A549 (cell line): ENCODE results near the gene FHIT. TPM values are rescaled to one million over a fixed set of nuclear protein-coding genes. Genes with fewer than 3 reads are reported as not detected.

Experiments used
- ATAC-seq, 2 experiments: fragments of 200-7000 bp in 1 of 2; fragments of >200 bp in 1 of 2; cut with Nextera tagmentation in 1 of 2; cut with Tn5 transposase in 1 of 2; 3 replicates each; pipeline versions ENCODE4 v1.8.0 to v1.9.1; 2018 to 2020; ENCODE audit warnings: mild to moderate bottlenecking in 1 of 2, moderate library complexity in 1 of 2
- CTCF ChIA-PET: fragments of 300-600 bp; sonication (Branson Sonifier 250); formaldehyde crosslinking; extraction: SDS; loops from one replicate; lab custom pipeline; 2021; ENCODE audit warnings: antibody characterized with exemption, inconsistent platforms; lab: Yijun Ruan, JAX
- POLR2A ChIA-PET: fragments of 350-600 bp; formaldehyde crosslinking; extraction: SDS; loops from one replicate; lab custom pipeline; 2021; ENCODE audit warnings: antibody characterized with exemption, inconsistent platforms; lab: Yijun Ruan, JAX
- DNase-seq, 2 experiments: peaks; one replicate each; pipeline versions ENCODE4 v3.0.0 to v3.0.0-alpha.2; 2011 to 2016; ENCODE audit warnings: low read depth in 1 of 2, low spot score in 1 of 2
- FAIRE-seq: peaks from 2 replicates; lab custom pipeline; 2011; peaks lifted over from hg19 to GRCh38; lab: Jason Lieb, UNC
- H3K27ac ChIP-seq, 2 experiments: fragments of >200 bp; sonication (Bioruptor Twin); formaldehyde crosslinking; 3 replicates each; pipeline ENCODE4 v1.5.1; 2016 to 2017
- H3K4me1 ChIP-seq: fragments of >200 bp; sonication (Bioruptor Twin); formaldehyde crosslinking; 3 replicates; pipeline ENCODE4 v1.6.1; 2016
- H3K4me2 ChIP-seq: fragments of >200 bp; sonication (Bioruptor Twin); formaldehyde crosslinking; 3 replicates; pipeline ENCODE4 v1.6.1; 2016
- H3K4me3 ChIP-seq: fragments of >200 bp; sonication (Bioruptor Twin); formaldehyde crosslinking; 3 replicates; pipeline ENCODE4 v1.5.1; 2016
- H3K9me3 ChIP-seq: fragments of >200 bp; sonication (Bioruptor Twin); formaldehyde crosslinking; 3 replicates; pipeline ENCODE4 v1.6.1; 2016
- BHLHE40 ChIP-seq: IDR thresholded peaks from 2 replicates; pipeline ENCODE4 v1.6.1; 2012; ENCODE audit warnings: low read depth, low read length, inconsistent platforms
- CBX2 ChIP-seq: fragments of 200-600 bp; sonication (generic); IDR thresholded peaks from 2 replicates; pipeline ENCODE4 v1.6.1; 2016; ENCODE audit warnings: low read depth, mild to moderate bottlenecking, borderline replicate concordance
- CEBPB ChIP-seq, 2 experiments: fragments of >200 bp in 1 of 2; sonication (Bioruptor Twin) in 1 of 2; formaldehyde crosslinking in 1 of 2; IDR thresholded peaks; 2 replicates each; pipeline ENCODE4 v1.6.1; 2012 to 2016
- CHD4 ChIP-seq: fragments of 200-600 bp; sonication (generic); IDR thresholded peaks from 2 replicates; pipeline ENCODE4 v1.6.1; 2016; ENCODE audit warnings: antibody characterized with exemption, mild to moderate bottlenecking, borderline replicate concordance
- EHF ChIP-seq: fragments of 250-450 bp; sonication (Bioruptor Pico); IDR thresholded peaks from 2 replicates; pipeline ENCODE4 v1.5.0; 2020; ENCODE audit warnings: mild to moderate bottlenecking
- EHMT2 ChIP-seq: fragments of 200-600 bp; sonication (generic); IDR thresholded peaks from 2 replicates; pipeline ENCODE4 v1.6.1; 2016; ENCODE audit warnings: antibody characterized with exemption, low read depth, mild to moderate bottlenecking, moderate library complexity
- EP300 ChIP-seq, 2 experiments: fragments of >200 bp; sonication (Bioruptor Twin); formaldehyde crosslinking; IDR thresholded peaks; 2 replicates in 1 of 2; 3 replicates in 1 of 2; pipeline ENCODE4 v1.6.1; 2016 to 2017
- ESRRA ChIP-seq: fragments of 150-350 bp; IDR thresholded peaks from 2 replicates; pipeline ENCODE4 v1.6.1; 2014; ENCODE audit warnings: mild to moderate bottlenecking, low read length, borderline replicate concordance
- FOSB ChIP-seq: fragments of 250-450 bp; sonication (Bioruptor Pico); IDR thresholded peaks from 2 replicates; pipeline ENCODE4 v1.5.0; 2020; ENCODE audit warnings: mild to moderate bottlenecking, moderate library complexity
- FOXS1 ChIP-seq: fragments of 250-450 bp; sonication (Bioruptor Pico); IDR thresholded peaks from 2 replicates; pipeline ENCODE4 v1.5.0; 2020; ENCODE audit warnings: mild to moderate bottlenecking, moderate library complexity
- GATA3 ChIP-seq: IDR thresholded peaks from 2 replicates; pipeline ENCODE4 v1.6.1; 2012; ENCODE audit warnings: borderline replicate concordance
- HDAC2 ChIP-seq: fragments of 200-600 bp; sonication (generic); IDR thresholded peaks from 2 replicates; pipeline ENCODE4 v1.6.1; 2016
- HES2 ChIP-seq: fragments of >200 bp; sonication (Bioruptor Twin); formaldehyde crosslinking; IDR thresholded peaks from 2 replicates; pipeline ENCODE4 v1.6.1; 2016
- HMGXB4 ChIP-seq: fragments of 250-450 bp; sonication (Bioruptor Pico); IDR thresholded peaks from 2 replicates; pipeline ENCODE4 v1.5.0; 2021; ENCODE audit warnings: mild to moderate bottlenecking, moderate library complexity, borderline replicate concordance
- HOXB13 ChIP-seq: fragments of 250-450 bp; sonication (Bioruptor Pico); IDR thresholded peaks from 2 replicates; pipeline ENCODE4 v1.5.0; 2020; ENCODE audit warnings: low read depth, mild to moderate bottlenecking, moderate library complexity
- JUNB ChIP-seq: fragments of >200 bp; sonication (Bioruptor Twin); formaldehyde crosslinking; IDR thresholded peaks from 2 replicates; pipeline ENCODE4 v1.6.1; 2016
- KDM1A ChIP-seq: fragments of 200-600 bp; sonication (generic); IDR thresholded peaks from 2 replicates; pipeline ENCODE4 v1.6.1; 2016; ENCODE audit warnings: low read depth, mild to moderate bottlenecking
- MAFK ChIP-seq: fragments of 450-650 bp; IDR thresholded peaks from 2 replicates; pipeline ENCODE4 v1.6.1; 2014; ENCODE audit not compliant: partially characterized antibody
- MYC ChIP-seq: IDR thresholded peaks from 2 replicates; pipeline ENCODE4 v1.6.1; 2012; ENCODE audit warnings: mild to moderate bottlenecking, inconsistent platforms, low read length, improper control_type of control experiment, borderline replicate concordance
- NPAS2 ChIP-seq: fragments of 250-450 bp; sonication (Bioruptor Pico); IDR thresholded peaks from 2 replicates; pipeline ENCODE4 v1.8.0; 2022; ENCODE audit warnings: mild to moderate bottlenecking, moderate library complexity, borderline replicate concordance
- POLR2A ChIP-seq: IDR thresholded peaks from 2 replicates; pipeline ENCODE4 v1.6.1; 2012; ENCODE audit warnings: mild to moderate bottlenecking, low read length
- RAD21 ChIP-seq, 2 experiments: fragments of >200 bp in 1 of 2; sonication (Bioruptor Twin) in 1 of 2; formaldehyde crosslinking in 1 of 2; IDR thresholded peaks in 1 of 2; conservative IDR thresholded peaks in 1 of 2; 2 replicates in 1 of 2; 3 replicates in 1 of 2; pipeline ENCODE4 v1.6.1; 2012 to 2018; ENCODE audit warnings: inconsistent platforms in 1 of 2
- RFX5 ChIP-seq: fragments of 450-650 bp; IDR thresholded peaks from 2 replicates; pipeline ENCODE4 v1.7.1; 2014; ENCODE audit warnings: antibody characterized with exemption, mild to moderate bottlenecking, moderate library complexity
- RNF2 ChIP-seq: fragments of 200-600 bp; sonication (generic); IDR thresholded peaks from 2 replicates; pipeline ENCODE4 v1.6.1; 2016; ENCODE audit warnings: low read depth, mild to moderate bottlenecking, antibody characterized with exemption, moderate library complexity, borderline replicate concordance
- SMC3 ChIP-seq: fragments of >200 bp; sonication (Bioruptor Twin); formaldehyde crosslinking; IDR thresholded peaks from 3 replicates; pipeline ENCODE4 v1.6.1; 2018; ENCODE audit warnings: inconsistent platforms
- SREBF2 ChIP-seq: fragments of 450-650 bp; IDR thresholded peaks from 2 replicates; pipeline ENCODE4 v1.6.1; 2014; ENCODE audit warnings: mild to moderate bottlenecking, moderate library complexity
- TP53 ChIP-seq: fragments of 250-450 bp; sonication (Bioruptor Pico); IDR thresholded peaks from 2 replicates; pipeline ENCODE4 v1.5.0; 2021; ENCODE audit warnings: mild to moderate bottlenecking, moderate library complexity
- ZFP36 ChIP-seq: fragments of 450-650 bp; IDR thresholded peaks from 2 replicates; pipeline ENCODE4 v1.6.1; 2014; ENCODE audit warnings: borderline replicate concordance; ENCODE audit not compliant: partially characterized antibody
- ZNF302 ChIP-seq: fragments of 250-450 bp; sonication (Bioruptor Pico); IDR thresholded peaks from 2 replicates; pipeline ENCODE4 v1.9.0; 2021; ENCODE audit warnings: inconsistent platforms, mild to moderate bottlenecking, moderate library complexity
- WGBS: methylation state at CpG from one replicate; pipeline ENCODE4 v1.1.6; 2017; ENCODE audit errors: missing lambda C conversion rate; 5-methylcytosine and 5-hydroxymethylcytosine counted together
- polyA plus RNA-seq, 4 experiments: library from polyadenylated mRNA; depleted of rRNA in 3 of 4; stranded (reverse); fragments of >200 nt; fragmentation: RNase III in 1 of 4; extraction: RNeasy Plus Mini Kit Qiagen cat#74134 plus additional on column Dnase treatment in 1 of 4; gene quantifications; 2 replicates in 3 of 4; 3 replicates in 1 of 4; pipeline ENCODE4 v1.2.3, GENCODE V29; 2011 to 2017
- TF ChIP-seq, protein P1 (sequence below): IDR thresholded peaks from 2 replicates; pipeline ENCODE4 v1.6.1; 2012
- TF ChIP-seq, protein P2 (sequence below): fragments of 150-350 bp; IDR thresholded peaks from 2 replicates; pipeline ENCODE4 v1.6.1; 2014; ENCODE audit warnings: low read depth, mild to moderate bottlenecking, low read length
- TF ChIP-seq, protein P3 (sequence below): fragments of 450-650 bp; IDR thresholded peaks from 2 replicates; pipeline ENCODE4 v1.6.1; 2014; ENCODE audit warnings: antibody characterized with exemption

The FHIT gene
- polyA plus RNA-seq, 2 of the 4 experiments (the other 2 are of a cell fraction): 0.76 to 0.92 TPM

- TF ChIP-seq TP53 (CRISPR knock-in tag): no peak
- TF ChIP-seq EHF (CRISPR knock-in tag): no peak
- no peak for TF ChIP-seq RNF2
- no peak for TF ChIP-seq ZNF302 (CRISPR knock-in tag)
- TF ChIP-seq ZFP36: no peak
- TF ChIP-seq SREBF2: no peak
- no peak for TF ChIP-seq HMGXB4 (CRISPR knock-in tag)
- TF ChIP-seq HOXB13: no peak
- no peak for TF ChIP-seq NPAS2 (CRISPR knock-in tag)
- no peak for TF ChIP-seq FOXS1
- no peak for TF ChIP-seq EP300 (IDR thresholded peaks at IDR 0.05)
- no peak for TF ChIP-seq MAFK
- no peak for TF ChIP-seq KDM1A
- TF ChIP-seq CEBPB (IDR thresholded peaks at IDR 0.05): no peak
- no peak for TF ChIP-seq HDAC2
- TF ChIP-seq RAD21 (conservative IDR thresholded peaks at IDR 0.05 in 1 of 2, IDR thresholded peaks at IDR 0.05 in 1 of 2): no peak
- TF ChIP-seq, all 56 proteins: peak for 0
- POLR2A ChIA-PET: no interaction called here
- Histone ChIP-seq H3K4me3 (no peak overlapping the region), H3K9me3 (no peaks in the 10 kb centered on the region), H3K27ac (no peak overlapping the region), H3K4me1 (no peaks in the 10 kb centered on the region), H3K4me2 (no peak overlapping the region)
- WGBS: 6% methylated on average over 1 of the region's 1 CpG
- no peak for FAIRE-seq
- ATAC-seq: no peak
- CTCF ChIA-PET: no interaction called here
- no peak for DNase-seq
Observed at GRCh38 chr3:60290122-60290492, 961.1 kb downstream of the FHIT start.

DNA sequence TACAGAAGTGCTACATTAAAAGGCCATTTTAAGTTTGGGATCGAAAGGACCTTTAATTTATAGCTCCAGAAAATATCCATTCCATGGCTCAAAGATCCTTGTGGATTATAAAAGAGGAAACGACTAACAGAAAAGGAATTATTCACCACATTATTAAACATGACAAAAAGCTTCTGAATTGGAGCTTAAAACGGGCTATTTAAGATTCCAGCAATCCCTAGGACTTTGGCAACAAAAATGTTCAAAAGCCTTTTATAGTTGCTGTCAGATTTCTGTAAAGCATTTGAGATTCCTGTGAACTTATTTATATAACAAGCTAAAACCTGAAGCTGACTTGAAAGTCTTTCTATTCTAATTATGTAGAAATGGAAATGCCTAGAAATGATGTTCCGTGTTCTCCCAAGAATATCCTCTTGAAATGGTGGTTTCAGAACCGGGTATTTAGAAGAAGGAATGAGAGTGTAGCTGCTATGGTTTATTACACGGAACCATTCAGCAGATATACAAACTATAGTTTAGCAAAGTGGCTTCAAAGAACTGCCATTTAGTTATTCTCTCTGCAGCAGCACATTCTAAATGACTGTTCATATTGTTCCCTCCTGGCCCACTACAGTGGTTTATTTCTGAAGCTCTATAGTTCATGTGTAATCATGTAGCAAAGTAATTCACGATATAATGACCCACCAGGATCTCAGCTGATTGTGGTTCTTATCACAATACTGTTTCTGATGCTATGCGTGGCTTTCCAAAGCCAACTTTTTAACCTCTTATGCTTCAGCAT, 961.7 kb downstream of the FHIT start:
- ATAC-seq (no peak), FAIRE-seq (no peak), DNase-seq (no peak)
- H3K4me1 ChIP-seq: no peaks in the 10 kb centered on the region
- H3K27ac ChIP-seq: no peak overlapping the region
- no peak for TF ChIP-seq ZNF302 (CRISPR knock-in tag)
- TF ChIP-seq, protein P1, sequence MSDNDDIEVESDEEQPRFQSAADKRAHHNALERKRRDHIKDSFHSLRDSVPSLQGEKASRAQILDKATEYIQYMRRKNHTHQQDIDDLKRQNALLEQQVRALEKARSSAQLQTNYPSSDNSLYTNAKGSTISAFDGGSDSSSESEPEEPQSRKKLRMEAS: no peak
- no peak overlapping the region for H3K4me3 ChIP-seq
- H3K4me2 ChIP-seq: no peak overlapping the region
- WGBS: 7% methylated on average over 8 of the region's 8 CpGs
- ChIA-PET CTCF (no interaction called here), POLR2A (no interaction called here)
- H3K9me3 ChIP-seq: no peaks in the 10 kb centered on the region

GRCh38 chr3:60282866-60283265, 968.4 kb downstream of the FHIT start:
- Histone ChIP-seq H3K4me3 (no peak overlapping the region), H3K27ac (no peak overlapping the region), H3K9me3 (no peaks in the 10 kb centered on the region), H3K4me1 (no peaks in the 10 kb centered on the region), H3K4me2 (no peak overlapping the region)
- CTCF ChIA-PET: no interaction called here
- 14% methylated on average over 2 of the region's 2 CpGs for WGBS
- POLR2A ChIA-PET: no interaction called here
- TF ChIP-seq ZFP36: no peak
- TF ChIP-seq, protein P2, sequence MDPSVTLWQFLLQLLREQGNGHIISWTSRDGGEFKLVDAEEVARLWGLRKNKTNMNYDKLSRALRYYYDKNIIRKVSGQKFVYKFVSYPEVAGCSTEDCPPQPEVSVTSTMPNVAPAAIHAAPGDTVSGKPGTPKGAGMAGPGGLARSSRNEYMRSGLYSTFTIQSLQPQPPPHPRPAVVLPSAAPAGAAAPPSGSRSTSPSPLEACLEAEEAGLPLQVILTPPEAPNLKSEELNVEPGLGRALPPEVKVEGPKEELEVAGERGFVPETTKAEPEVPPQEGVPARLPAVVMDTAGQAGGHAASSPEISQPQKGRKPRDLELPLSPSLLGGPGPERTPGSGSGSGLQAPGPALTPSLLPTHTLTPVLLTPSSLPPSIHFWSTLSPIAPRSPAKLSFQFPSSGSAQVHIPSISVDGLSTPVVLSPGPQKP: no peak
- no peak for TF ChIP-seq KDM1A
- TF ChIP-seq GATA3: no peak
- no peak for TF ChIP-seq MYC
- no peak for TF ChIP-seq RFX5
- no peak for TF ChIP-seq POLR2A
- TF ChIP-seq JUNB: no peak
- TF ChIP-seq EHMT2: no peak
- TF ChIP-seq FOSB (CRISPR knock-in tag): no peak
- TF ChIP-seq TP53 (CRISPR knock-in tag): no peak
- TF ChIP-seq SMC3: no peak
- TF ChIP-seq CHD4: no peak
- TF ChIP-seq, protein P3, sequence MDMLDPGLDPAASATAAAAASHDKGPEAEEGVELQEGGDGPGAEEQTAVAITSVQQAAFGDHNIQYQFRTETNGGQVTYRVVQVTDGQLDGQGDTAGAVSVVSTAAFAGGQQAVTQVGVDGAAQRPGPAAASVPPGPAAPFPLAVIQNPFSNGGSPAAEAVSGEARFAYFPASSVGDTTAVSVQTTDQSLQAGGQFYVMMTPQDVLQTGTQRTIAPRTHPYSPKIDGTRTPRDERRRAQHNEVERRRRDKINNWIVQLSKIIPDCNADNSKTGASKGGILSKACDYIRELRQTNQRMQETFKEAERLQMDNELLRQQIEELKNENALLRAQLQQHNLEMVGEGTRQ: no peak
- TF ChIP-seq HES2: no peak
- no peak for TF ChIP-seq CBX2
- no peak for TF ChIP-seq EP300 (IDR thresholded peaks at IDR 0.05)
- TF ChIP-seq BHLHE40: no peak
- no peak for TF ChIP-seq ESRRA
- no peak for TF ChIP-seq EHF (CRISPR knock-in tag)
- no peak for DNase-seq
- FAIRE-seq: no peak
- ATAC-seq: no peak
